Activated CD4-positive, alpha-beta T cell treated with anti-CD3 and anti-CD28 coated beads, Interleukin-2, amount 10 ng/mL, durations not matched to agents 24 days and 14 days (primary cell): ENCODE data around the gene GLOD4. TPM values are rescaled to one million over a fixed set of nuclear protein-coding genes. Genes with fewer than 3 reads are reported as not detected.

Source experiments
- DNase-seq: peaks from one replicate; pipeline ENCODE4 v3.0.0; 2022
- H3K27ac Mint-ChIP-seq: one replicate; pipeline ENCODE4 v1.8.0; 2022; ENCODE audit warnings: mild to moderate bottlenecking, mixed read lengths
- H3K27me3 Mint-ChIP-seq: one replicate; pipeline ENCODE4 v1.8.0; 2022; ENCODE audit warnings: mixed read lengths
- H3K36me3 Mint-ChIP-seq: one replicate; pipeline ENCODE4 v1.8.0; 2022; ENCODE audit warnings: low read depth, mild to moderate bottlenecking, mixed read lengths
- H3K4me1 Mint-ChIP-seq: one replicate; pipeline ENCODE4 v1.8.0; 2021; ENCODE audit warnings: mixed read lengths
- H3K4me3 Mint-ChIP-seq: one replicate; pipeline ENCODE4 v1.8.0; 2022; ENCODE audit warnings: mild to moderate bottlenecking, moderate library complexity, mixed read lengths
- H3K9me3 Mint-ChIP-seq: one replicate; pipeline ENCODE4 v1.8.0; 2021; ENCODE audit warnings: mixed read lengths
- intact Hi-C: fragments of 100-400 bp; cut with micrococcal nuclease; formaldehyde crosslinking; loops from one replicate; pipeline ENCODE4 v1.15.1; 2023
- total RNA-seq: library from RNA; stranded (reverse); gene quantifications from 2 replicates; pipeline ENCODE4 v1.2.3, GENCODE V29; 2022

GLOD4 gene
- total RNA-seq, 1 donor from 2014 or later, result 82.4 TPM

DNA sequence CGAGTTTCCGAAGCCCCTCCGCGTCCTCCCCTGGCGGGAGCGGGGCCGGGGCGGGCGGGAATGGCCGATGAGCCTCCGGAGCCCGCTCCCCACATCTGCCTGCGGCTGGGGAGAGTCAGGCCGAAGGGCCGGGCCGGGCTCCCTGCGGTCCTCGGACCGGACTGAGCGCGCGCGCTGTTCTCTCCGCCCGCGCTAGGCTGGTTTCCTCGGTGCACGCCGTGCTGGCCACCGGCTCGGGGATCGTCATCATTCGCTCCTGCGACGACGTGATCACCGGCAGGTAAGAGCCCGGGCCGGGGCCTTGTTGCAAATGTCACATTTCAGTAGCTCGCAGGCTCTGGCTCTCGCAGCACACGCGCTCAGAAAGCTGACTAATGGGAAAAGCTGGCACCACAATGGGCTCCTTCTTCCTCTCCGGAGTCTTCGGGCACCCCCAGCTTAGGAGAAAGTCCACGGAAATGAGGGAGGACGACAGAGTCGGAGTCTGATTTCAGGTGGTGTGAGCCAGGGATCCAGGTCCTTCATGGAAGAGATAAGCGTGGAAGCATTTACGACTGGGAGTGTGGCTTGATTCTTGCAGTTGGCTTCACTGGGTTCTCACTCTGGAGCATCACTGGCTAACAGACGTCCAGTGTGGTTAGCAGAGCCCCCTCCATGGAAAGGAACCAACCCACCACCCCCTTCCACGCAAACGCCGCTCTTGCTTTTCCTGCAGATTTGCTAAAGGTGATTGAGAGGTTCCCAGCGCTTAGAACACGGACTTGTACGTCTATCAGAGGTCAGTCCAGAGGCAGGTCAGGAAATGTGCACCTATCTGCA, 49.0 kb downstream of the GLOD4 start:
- Mint-ChIP-seq H3K36me3 (peaks cover 43% of the 10 kb centered on the region), H3K9me3 (no peaks in the 10 kb centered on the region), H3K27me3 (peaks cover 4% of the 10 kb centered on the region), H3K4me3 (peak overlapping the region; percentile 93), H3K4me1 (peaks cover 22% of the 10 kb centered on the region), H3K27ac (peak overlapping the region; percentile 94)
- peak; percentile 83 for DNase-seq
- intact Hi-C loops, result loop anchor here (1.0 to 5.0 kb wide), 2 partner anchors 19 to 49 kb away; partner anchors contain the start of genes GEMIN4, GLOD4 and MRM3

GRCh38 chr17:732067-732901, 49.8 kb downstream of the GLOD4 start, which contains the start of gene TLCD3A:
TLCD3A (plus strand) TSS chr17:732596; CDS start chr17:732648, 52 bp downstream.
- peak; percentile 91 for DNase-seq
- Mint-ChIP-seq H3K27ac (peak within 1 kb of the TSS; percentile 94), H3K4me1 (peaks cover 22% of the 10 kb centered on the region), H3K9me3 (no peaks in the 10 kb centered on the region), H3K36me3 (peaks cover 37% of the 10 kb centered on the region), H3K4me3 (peak within 1 kb of the TSS; percentile 93), H3K27me3 (peaks cover 4% of the 10 kb centered on the region)
- intact Hi-C loops, result loop anchor here (1.0 to 5.0 kb wide), 2 partner anchors 20 to 50 kb away; partner anchors contain the start of genes GEMIN4, GLOD4 and MRM3

DNA sequence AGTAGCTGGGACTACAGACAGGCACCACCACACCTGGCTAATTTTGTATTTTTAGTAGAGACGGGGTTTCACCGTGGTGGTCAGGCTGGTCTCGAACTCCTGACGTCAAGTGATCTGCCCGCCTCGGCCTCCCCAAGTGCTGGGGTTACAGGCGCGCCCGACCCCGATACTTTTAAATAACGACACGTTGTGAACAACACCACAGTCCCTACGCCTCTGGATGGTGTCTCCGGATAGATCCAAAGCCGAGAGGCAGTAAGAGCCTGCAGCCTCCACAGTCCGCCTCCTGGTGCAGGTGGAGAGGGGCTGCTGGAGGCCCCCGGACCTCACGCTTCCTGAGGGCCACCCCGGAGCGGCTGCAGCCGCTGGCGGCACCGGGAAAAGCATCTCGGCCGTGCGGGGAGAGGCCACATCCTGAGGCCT, 50.4 kb downstream of the GLOD4 start:
- H3K4me3 Mint-ChIP-seq, result peak overlapping the region; percentile 79
- DNase-seq, result no peak
- H3K4me1 Mint-ChIP-seq, result peaks cover 22% of the 10 kb centered on the region
- peaks cover 34% of the 10 kb centered on the region for H3K36me3 Mint-ChIP-seq
- intact Hi-C loops, result loop anchor here (1.0 to 5.0 kb wide), 3 partner anchors 17 to 51 kb away; partner anchors contain the start of genes GEMIN4, GLOD4, MRM3 and VPS53
- no peaks in the 10 kb centered on the region for H3K9me3 Mint-ChIP-seq
- peak overlapping the region; percentile 53 for H3K27ac Mint-ChIP-seq
- H3K27me3 Mint-ChIP-seq, result peaks cover 4% of the 10 kb centered on the region

DNA sequence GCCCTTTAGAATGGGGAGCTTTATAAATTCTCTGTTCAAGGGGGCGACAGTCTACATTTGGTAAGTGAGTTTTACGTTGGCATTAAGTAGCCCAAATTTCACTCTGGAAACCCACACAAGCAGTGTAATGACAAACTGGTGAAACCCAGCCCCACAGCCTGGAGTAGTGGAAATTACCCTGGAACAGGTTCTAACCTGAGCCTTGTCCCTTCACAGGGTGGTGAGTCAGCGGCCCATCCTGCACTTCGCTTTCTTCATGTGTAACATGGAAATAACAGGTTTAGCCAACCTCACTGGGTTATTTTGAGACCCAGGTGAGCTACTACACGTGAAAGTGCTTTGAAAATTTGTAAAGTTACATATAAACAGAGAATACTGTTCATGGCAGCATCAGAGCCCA, 53.2 kb downstream of the GLOD4 start:
- no peak overlapping the region for H3K27ac Mint-ChIP-seq
- peaks cover 15% of the 10 kb centered on the region for H3K4me1 Mint-ChIP-seq
- H3K36me3 Mint-ChIP-seq, result peaks cover 13% of the 10 kb centered on the region
- DNase-seq, result no peak
- H3K27me3 Mint-ChIP-seq, result peaks cover 4% of the 10 kb centered on the region
- H3K4me3 Mint-ChIP-seq, result no peak overlapping the region
- H3K9me3 Mint-ChIP-seq, result no peaks in the 10 kb centered on the region
- intact Hi-C loops, result no loop called here

DNA sequence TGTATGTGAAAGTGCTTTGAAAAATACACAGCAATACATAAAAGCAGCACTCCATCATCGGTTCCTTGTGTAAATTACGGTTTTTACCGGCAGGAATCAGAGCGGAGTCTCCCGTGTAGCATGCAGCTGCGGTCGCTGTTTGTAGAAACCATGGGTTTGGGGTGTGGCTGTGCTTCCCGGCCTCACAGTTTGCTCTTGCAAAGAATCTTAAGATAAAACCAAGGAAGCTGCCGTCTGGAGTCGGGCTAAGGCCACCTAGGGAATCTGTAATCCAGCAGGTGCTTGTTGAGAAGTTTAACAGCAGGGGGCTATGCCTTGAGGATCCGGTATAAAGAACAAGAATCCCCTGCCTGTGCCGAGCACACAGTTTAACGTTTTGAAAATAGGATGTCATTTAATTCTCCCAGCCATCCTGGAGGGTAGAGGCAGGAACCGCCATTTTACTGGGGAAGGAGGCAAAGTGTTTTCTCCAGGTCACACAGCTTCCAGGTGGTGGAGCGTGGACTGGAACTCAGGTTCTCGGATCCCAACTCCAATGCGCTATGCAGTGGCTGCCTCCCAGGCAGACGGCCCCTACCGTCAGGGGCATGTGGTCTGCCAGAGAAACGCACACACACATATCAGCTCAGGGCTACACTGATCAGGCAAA, 55.7 kb downstream of the GLOD4 start:
- Mint-ChIP-seq H3K9me3 (no peaks in the 10 kb centered on the region), H3K4me1 (peaks cover 5% of the 10 kb centered on the region), H3K27ac (no peak overlapping the region), H3K4me3 (no peak overlapping the region), H3K36me3 (peaks cover 3% of the 10 kb centered on the region), H3K27me3 (peaks cover 4% of the 10 kb centered on the region)
- DNase-seq, result no peak
- intact Hi-C loops, result no loop called here

DNA sequence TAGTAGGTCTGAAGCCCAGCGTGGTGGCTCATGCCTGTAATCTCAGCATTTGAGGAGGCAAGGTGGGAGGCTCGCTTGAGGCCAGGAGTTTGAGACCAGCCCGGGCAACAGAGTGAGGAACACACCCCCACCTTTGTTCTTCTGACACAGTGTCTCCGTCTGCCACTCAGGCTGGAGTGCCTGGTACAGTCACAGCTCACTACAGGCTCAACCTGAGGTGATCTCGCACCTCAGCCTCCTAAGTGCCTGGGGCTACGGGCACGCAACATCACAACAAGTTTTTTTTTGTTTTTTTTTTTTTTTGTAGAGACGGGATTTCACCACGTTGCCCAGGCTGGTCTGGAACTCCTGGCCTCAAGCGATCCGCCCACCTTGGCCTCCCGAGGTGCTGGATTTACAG, 56.3 kb downstream of the GLOD4 start:
- Mint-ChIP-seq H3K4me3 (no peak overlapping the region), H3K9me3 (no peaks in the 10 kb centered on the region), H3K36me3 (peaks cover 3% of the 10 kb centered on the region), H3K27ac (no peak overlapping the region), H3K4me1 (peaks cover under 1% of the 10 kb centered on the region), H3K27me3 (peaks cover 2% of the 10 kb centered on the region)
- no peak for DNase-seq
- intact Hi-C loops, result no loop called here

GRCh38 chr17:725084-725483, 57.0 kb downstream of the GLOD4 start:
- Mint-ChIP-seq H3K9me3 (no peaks in the 10 kb centered on the region), H3K27ac (no peak overlapping the region), H3K27me3 (no peaks in the 10 kb centered on the region), H3K4me1 (no peaks in the 10 kb centered on the region), H3K4me3 (no peak overlapping the region), H3K36me3 (no peaks in the 10 kb centered on the region)
- no peak for DNase-seq
- intact Hi-C loops, result no loop called here

- no peak for DNase-seq
- no peak overlapping the region for H3K27ac Mint-ChIP-seq
- peaks cover 3% of the 10 kb centered on the region for H3K4me1 Mint-ChIP-seq
- H3K4me3 Mint-ChIP-seq, result no peak overlapping the region
- no peaks in the 10 kb centered on the region for H3K36me3 Mint-ChIP-seq
- peaks cover 2% of the 10 kb centered on the region for H3K27me3 Mint-ChIP-seq
- no peaks in the 10 kb centered on the region for H3K9me3 Mint-ChIP-seq
- intact Hi-C loops, result no loop called here
Observed at GRCh38 chr17:721540-721937, 60.5 kb downstream of the GLOD4 start.

- peaks cover 3% of the 10 kb centered on the region for H3K4me1 Mint-ChIP-seq
- H3K4me3 Mint-ChIP-seq, result no peak overlapping the region
- intact Hi-C loops, result no loop called here
- no peak for DNase-seq
- peaks cover 2% of the 10 kb centered on the region for H3K27me3 Mint-ChIP-seq
- no peaks in the 10 kb centered on the region for H3K9me3 Mint-ChIP-seq
- H3K36me3 Mint-ChIP-seq, result no peaks in the 10 kb centered on the region
- no peak overlapping the region for H3K27ac Mint-ChIP-seq
Observed at GRCh38 chr17:720706-721539, 61.2 kb downstream of the GLOD4 start.

GRCh38 chr17:718075-718474, 64.0 kb downstream of the GLOD4 start:
- Mint-ChIP-seq H3K4me1 (peaks cover 13% of the 10 kb centered on the region), H3K4me3 (no peak overlapping the region), H3K36me3 (peaks cover 4% of the 10 kb centered on the region), H3K27ac (no peak overlapping the region), H3K9me3 (no peaks in the 10 kb centered on the region), H3K27me3 (peaks cover 2% of the 10 kb centered on the region)
- DNase-seq, result no peak
- intact Hi-C loops, result no loop called here
